ENCODE data around the gene MCM10.

MCM10 gene

GRCh38 chr10:13117841-13118783 is 43.2 kb upstream of the MCM10 start:
- H3K9me2 ChIP-seq (replicated peaks; ENCODE audit: control insufficient read depth, low read length): no peaks in the 10 kb centered on the region
- H3F3A ChIP-seq (ENCODE audit: control insufficient read depth, insufficient read depth): no peaks in the 10 kb centered on the region
- no peaks in the 10 kb centered on the region for H3K9me3 ChIP-seq (ENCODE audit: control insufficient read depth, insufficient read depth, low read length)
- H3K4me1 ChIP-seq (ENCODE audit: control insufficient read depth, low read length): peaks cover 8% of the 10 kb centered on the region
- H3K27ac ChIP-seq (ENCODE audit: low read depth, low read length): no peak overlapping the region
- H3K4me3 ChIP-seq (ENCODE audit: low read length): no peak overlapping the region
- H3K4me2 ChIP-seq (ENCODE audit: low read length): no peak overlapping the region
- no peaks in the 10 kb centered on the region for H3K79me2 ChIP-seq (ENCODE audit: control insufficient read depth, low read length)
- TF ChIP-seq CTCF (IDR thresholded peaks at IDR 0.05; ENCODE audit: low read depth, low read length, poor library complexity, severe bottlenecking) (no peak), EZH2phosphoT487 (IDR thresholded peaks at IDR 0.05; ENCODE audit: borderline replicate concordance, low read length) (no peak)
- peaks cover 22% of the 10 kb centered on the region for H3K27me3 ChIP-seq (ENCODE audit: control insufficient read depth, low read length)
- H4K20me1 ChIP-seq (ENCODE audit: control insufficient read depth, insufficient read depth, low read depth, low read length): no peaks in the 10 kb centered on the region
- H3K36me3 ChIP-seq (ENCODE audit: control insufficient read depth, low read length): no peaks in the 10 kb centered on the region

GRCh38 chr10:13118784-13119410 is 42.5 kb upstream of the MCM10 start:
- no peaks in the 10 kb centered on the region for H3K9me2 ChIP-seq (replicated peaks; ENCODE audit: control insufficient read depth, low read length)
- peaks cover 8% of the 10 kb centered on the region for H3K4me1 ChIP-seq (ENCODE audit: control insufficient read depth, low read length)
- no peaks in the 10 kb centered on the region for H3K9me3 ChIP-seq (ENCODE audit: control insufficient read depth, insufficient read depth, low read length)
- H4K20me1 ChIP-seq (ENCODE audit: control insufficient read depth, insufficient read depth, low read depth, low read length): no peaks in the 10 kb centered on the region
- H3K27ac ChIP-seq (ENCODE audit: low read depth, low read length): no peak overlapping the region
- no peaks in the 10 kb centered on the region for H3K36me3 ChIP-seq (ENCODE audit: control insufficient read depth, low read length)
- no peak overlapping the region for H3K4me2 ChIP-seq (ENCODE audit: low read length)
- TF ChIP-seq CTCF (IDR thresholded peaks at IDR 0.05; ENCODE audit: low read depth, low read length, poor library complexity, severe bottlenecking): no peak
- no peak for TF ChIP-seq EZH2phosphoT487 (IDR thresholded peaks at IDR 0.05; ENCODE audit: borderline replicate concordance, low read length)
- no peaks in the 10 kb centered on the region for H3K79me2 ChIP-seq (ENCODE audit: control insufficient read depth, low read length)
- peaks cover 29% of the 10 kb centered on the region for H3K27me3 ChIP-seq (ENCODE audit: control insufficient read depth, low read length)
- no peaks in the 10 kb centered on the region for H3F3A ChIP-seq (ENCODE audit: control insufficient read depth, insufficient read depth)
- H3K4me3 ChIP-seq (ENCODE audit: low read length): no peak overlapping the region

GRCh38 chr10:13120786-13121499 is 40.4 kb upstream of the MCM10 start:
- H3K27me3 ChIP-seq (ENCODE audit: control insufficient read depth, low read length): peaks cover 29% of the 10 kb centered on the region
- no peak overlapping the region for H3K4me3 ChIP-seq (ENCODE audit: low read length)
- H4K20me1 ChIP-seq (ENCODE audit: control insufficient read depth, insufficient read depth, low read depth, low read length): no peaks in the 10 kb centered on the region
- no peaks in the 10 kb centered on the region for H3K79me2 ChIP-seq (ENCODE audit: control insufficient read depth, low read length)
- no peaks in the 10 kb centered on the region for H3K9me3 ChIP-seq (ENCODE audit: control insufficient read depth, insufficient read depth, low read length)
- no peak for TF ChIP-seq EZH2phosphoT487 (IDR thresholded peaks at IDR 0.05; ENCODE audit: borderline replicate concordance, low read length)
- TF ChIP-seq CTCF (IDR thresholded peaks at IDR 0.05; ENCODE audit: low read depth, low read length, poor library complexity, severe bottlenecking): no peak
- no peaks in the 10 kb centered on the region for H3F3A ChIP-seq (ENCODE audit: control insufficient read depth, insufficient read depth)
- peaks cover 8% of the 10 kb centered on the region for H3K4me1 ChIP-seq (ENCODE audit: control insufficient read depth, low read length)
- H3K36me3 ChIP-seq (ENCODE audit: control insufficient read depth, low read length): no peaks in the 10 kb centered on the region
- no peaks in the 10 kb centered on the region for H3K9me2 ChIP-seq (replicated peaks; ENCODE audit: control insufficient read depth, low read length)
- H3K4me2 ChIP-seq (ENCODE audit: low read length): no peak overlapping the region
- H3K27ac ChIP-seq (ENCODE audit: low read depth, low read length): no peak overlapping the region
